Heart left ventricle (tissue), 16 donors: ENCODE data around the gene GPR135. TPM values are rescaled to one million over a fixed set of nuclear protein-coding genes. Genes with fewer than 3 reads are reported as not detected.
"Not testable (repeated sequence)": the region's sequence is repeated elsewhere in the genome, so short reads cannot be mapped to it uniquely, and the experiment has no call there.

Experiments used
- ATAC-seq, 4 donors: fragments of 200-7000 bp; cut with Tn5 transposase; one replicate each; pipeline ENCODE4 v1.9.1; 2020 to 2022; ENCODE audit warnings: moderate library complexity in 4 of 4, mild to moderate bottlenecking in 3 of 4, moderate number of reproducible peaks in 1 of 4
- DNase-seq, 5 donors: peaks; one replicate each; pipeline ENCODE4 v3.0.0-alpha.2; 2020
- H3K27ac ChIP-seq, 12 donors: fragments of 200-600 bp; sonication (generic) in 4 of 12; one replicate each; pipeline versions ENCODE4 v1.5.0 to v1.8.0; 2016 to 2022; ENCODE audit warnings: mild to moderate bottlenecking in 2 of 12
- H3K27me3 ChIP-seq, 9 donors: fragments of 200-600 bp; sonication (generic) in 2 of 9; one replicate each; pipeline versions ENCODE4 v1.5.1 to v1.8.0; 2016 to 2022; ENCODE audit warnings: mild to moderate bottlenecking in 3 of 9
- H3K36me3 ChIP-seq, 9 donors: fragments of 200-600 bp; sonication (generic) in 2 of 9; one replicate each; pipeline versions ENCODE4 v1.5.0 to v1.8.0; 2018 to 2022; ENCODE audit warnings: mild to moderate bottlenecking in 2 of 9
- H3K4me1 ChIP-seq, 12 donors: fragments of 200-600 bp; sonication (generic) in 4 of 12; one replicate each; pipeline versions ENCODE4 v1.5.0 to v1.8.0; 2016 to 2022; ENCODE audit warnings: mild to moderate bottlenecking in 3 of 12
- H3K4me3 ChIP-seq, 12 donors: fragments of 200-600 bp; sonication (generic) in 4 of 12; one replicate each; pipeline versions ENCODE4 v1.5.0 to v1.8.0; 2017 to 2022; ENCODE audit warnings: mild to moderate bottlenecking in 9 of 12, moderate library complexity in 4 of 12
- H3K9me3 ChIP-seq, 12 donors: fragments of 200-600 bp; sonication (generic) in 4 of 12; one replicate each; pipeline versions ENCODE4 v1.5.0 to v1.8.0; 2016 to 2022; ENCODE audit warnings: mild to moderate bottlenecking in 1 of 12
- CTCF ChIP-seq, 12 donors: fragments of 200-600 bp; sonication (generic) in 4 of 12; IDR thresholded peaks; one replicate each; pipeline versions ENCODE4 v1.5.0 to v1.8.0; 2018 to 2022; ENCODE audit warnings: antibody characterized with exemption in 12 of 12, mild to moderate bottlenecking in 5 of 12
- POLR2A ChIP-seq, 2 donors: fragments of 450-650 bp; IDR thresholded peaks; one replicate each; pipeline ENCODE4 v1.6.1; 2017; ENCODE audit warnings: antibody characterized with exemption in 2 of 2, mild to moderate bottlenecking in 2 of 2, moderate library complexity in 2 of 2
- WGBS, 4 donors: extraction: QIAGEN DNeasy Blood & Tissue Kit in 2 of 4; methylation state at CpG; one replicate each; pipeline versions ENCODE4 v1.1.5 to v1.1.7; 2013 to 2018; 5-methylcytosine and 5-hydroxymethylcytosine counted together
- intact Hi-C, 10 donors: fragments of 100-400 bp; cut with DNase I; formaldehyde crosslinking; loops; one replicate each; pipeline versions ENCODE4 v1.11.1 to v1.14.2; 2022
- polyA plus RNA-seq, 2 donors: library from polyadenylated mRNA; stranded (reverse); fragments of 200-250 nt; gene quantifications; one replicate each; pipeline ENCODE4 v1.2.3, GENCODE V29; 2013
- total RNA-seq, 9 donors: library from RNA; depleted of rRNA in 2 of 9; stranded (reverse); fragments of >200 nt in 2 of 9; fragmentation: NEBNext Ultra II Directional in 3 of 9; extraction: Animal tissue kit (Norgen Biotek cat#: 25700) in 3 of 9; gene quantifications; one replicate each; pipeline versions ENCODE4 v1.1.0 to v1.2.4, GENCODE V29; 2016 to 2023
- donor health status: ischemic (EF 13 %, LVEDD 7.1; RV severe dilation, severe dysfunction).
- donor health status: healthy with polysubstance abuse.
- donor health status: DM: no; HTN: yes; CAD: no.
- donor health status: DM: no; HTN: no; CAD: no.
- donor health status: ischemic (EF 25% LVEDD 6.9; RV normal size, moderate dysfunction).
- donor health status: ischemic (EF 25% LVEDD 5.7; RV mildly dilated, moderate dysfunction).
- donor health status: healthy.
- donor health status: DM: yes; HTN: yes; CAD: no.
- donor health status: ischemic (EF 35%, LVEDD 5.7; RV mildly dilated, moderate dysfunction).
- donor health status: nonischemic (EF 11% LVEDD 7.7; RV severe dilation, severe dysfunction).
- donor health status: DM: yes; HTN: yes; CAD: no.
- donor health status: PGD.
- donor health status: ischemic (EF 29% LVEDD 5.4; RV normal size, mild dysfunction).
- donor health status: nonischemic (EF 23%, LVEDD 6.1; RV moderate dilation, normal function).

Gene GPR135
- total and polyA plus RNA-seq, 11 donors: 0.84 to 2.7 (median 2.1) TPM

GRCh38 chr14:59450716-59451115 lies 14.5 kb downstream of the GPR135 start:
- Histone ChIP-seq H3K27ac (no peak overlapping the region), H3K4me1 (peaks cover 0 to 5% (median 0%) of the 10 kb centered on the region in 12 donors), H3K27me3 (no peaks in the 10 kb centered on the region), H3K36me3 (peaks cover 0 to 7% (median 0%) of the 10 kb centered on the region in 9 donors), H3K4me3 (no peak overlapping the region), H3K9me3 (no peaks in the 10 kb centered on the region)
- 94 to 99% (median 96%) methylated on average over 3 of the region's 3 CpGs for WGBS, 4 donors
- intact Hi-C loops: no loop called here
- DNase-seq (no peak), ATAC-seq (no peak)
- TF ChIP-seq CTCF (IDR thresholded peaks at IDR 0.05) (no peak), POLR2A (IDR thresholded peaks at IDR 0.05) (no peak)

GRCh38 chr14:59448673-59449072 lies 16.5 kb downstream of the GPR135 start:
- H3K4me1 ChIP-seq, DNase-seq, H3K36me3 ChIP-seq, H3K9me3 ChIP-seq, H3K27me3 ChIP-seq, H3K4me3 ChIP-seq, H3K27ac ChIP-seq, ATAC-seq: not testable (repeated sequence)
- intact Hi-C loops: loop anchor here in 2 of 10 donors (10.0 kb wide), 2 partner anchors 424 to 944 kb away; no protein-coding TSS in a partner anchor
- WGBS, 4 donors: 75 to 98% (median 97%) methylated on average over 2 of the region's 2 CpGs

- WGBS, 4 donors: 67 to 74% (median 73%) methylated on average over 5 of the region's 5 CpGs
- Histone ChIP-seq H3K36me3 (no peaks in the 10 kb centered on the region), H3K9me3 (no peaks in the 10 kb centered on the region), H3K4me1 (peaks cover 0 to 38% (median 6%) of the 10 kb centered on the region in 12 donors), H3K4me3 (no peak overlapping the region), H3K27me3 (no peaks in the 10 kb centered on the region), H3K27ac (peak overlapping the region in 6 of 12 donors; percentile 39 to 67 (median 59))
- DNase-seq: no peak
- ATAC-seq: peak in 3 of 4 donors; percentile 19 to 64 (median 44)
- intact Hi-C loops: no loop called here
- TF ChIP-seq POLR2A (IDR thresholded peaks at IDR 0.05) (no peak), CTCF (IDR thresholded peaks at IDR 0.05) (no peak)
These were observed 25.8 kb downstream of the GPR135 start for GRCh38 chr14:59439256-59439965.

GRCh38 chr14:59438195-59438647 lies 27.0 kb downstream of the GPR135 start:
- 88 to 95% (median 92%) methylated on average over 1 of the region's 1 CpG for WGBS, 4 donors
- DNase-seq (no peak), ATAC-seq (no peak)
- Histone ChIP-seq H3K4me1 (peaks cover 0 to 38% (median 6%) of the 10 kb centered on the region in 12 donors), H3K9me3 (no peaks in the 10 kb centered on the region), H3K27ac (peak overlapping the region in 9 of 12 donors; percentile 0 to 67 (median 39)), H3K36me3 (no peaks in the 10 kb centered on the region), H3K4me3 (no peak overlapping the region), H3K27me3 (no peaks in the 10 kb centered on the region)
- TF ChIP-seq CTCF (IDR thresholded peaks at IDR 0.05): no peak
- TF ChIP-seq POLR2A (IDR thresholded peaks at IDR 0.05): no peak
- intact Hi-C loops: no loop called here
